ENCODE results near the gene KLHDC4. TPM values are rescaled to one million over a fixed set of nuclear protein-coding genes. Genes with fewer than 3 reads are reported as not detected.

The KLHDC4 gene
- total RNA-seq, 1 experiment from 2014 or later, result 76.2 TPM

GRCh38 chr16:87712184-87712762 is 53.5 kb downstream of the KLHDC4 start:
- H3K27me3 Mint-ChIP-seq (ENCODE audit: low read depth), result no peaks in the 10 kb centered on the region; the same call in none of the 2 replicates
- no peak overlapping the region for H3K4me3 Mint-ChIP-seq
- WGBS (ENCODE audit: extremely low coverage, insufficient read length, low lambda C conversion rate), result no CpG with 5 or more reads among the region's 14 CpGs
- Histone ChIP-seq H4K91ac (ENCODE audit: insufficient read length, low read depth, low read length) (no peak overlapping the region), H2BK12ac (ENCODE audit: insufficient read length, low read depth, low read length) (no peak overlapping the region), H3K79me1 (ENCODE audit: insufficient read depth, low read depth, low read length, poor library complexity, severe bottlenecking) (no peaks in the 10 kb centered on the region), H4K20me1 (ENCODE audit: control insufficient read depth, insufficient read depth, insufficient read length) (no peaks in the 10 kb centered on the region), H2BK15ac (ENCODE audit: low read depth, low read length) (no peak overlapping the region), H3K9ac (ENCODE audit: extremely low read depth, insufficient read length, low read length) (no peak overlapping the region), H3K4me1 (ENCODE audit: insufficient read depth, low read length) (no peaks in the 10 kb centered on the region), H3T11ph (ENCODE audit: low read length) (no peak overlapping the region), H3K4ac (ENCODE audit: low read depth, low read length) (no peak overlapping the region), H2BK20ac (ENCODE audit: low read depth, low read length, poor library complexity, severe bottlenecking) (no peak overlapping the region), H3K14ac (ENCODE audit: insufficient read depth, low read length) (no peak overlapping the region), H3K27ac (ENCODE audit: insufficient read length, low read depth, low read length) (no peak overlapping the region), H3K4me2 (ENCODE audit: insufficient read depth, insufficient read length, low read length) (no peak overlapping the region), H3K56ac (ENCODE audit: insufficient read length, low read depth, low read length) (no peak overlapping the region), H2BK5ac (ENCODE audit: insufficient read length, low read length) (no peak overlapping the region), H4K8ac (replicated peaks; ENCODE audit: insufficient read length, low read depth, low read length) (no peak overlapping the region), H2BK120ac (ENCODE audit: low read depth, low read length, poor library complexity, severe bottlenecking) (no peak overlapping the region), H3K27me3 (ENCODE audit: insufficient read depth, low read length) (no peaks in the 10 kb centered on the region), H3K18ac (ENCODE audit: insufficient read length, low read depth, low read length) (no peak overlapping the region), H3K23me2 (ENCODE audit: insufficient read length, low read depth, low read length, poor library complexity, severe bottlenecking) (no peaks in the 10 kb centered on the region), H3K23ac (ENCODE audit: insufficient read length, low read depth, low read length) (no peak overlapping the region), H3K9me3 (ENCODE audit: control insufficient read depth, low read depth, low read length) (no peaks in the 10 kb centered on the region), H2AFZ (ENCODE audit: low read length) (no peak overlapping the region), H3K79me2 (ENCODE audit: insufficient read depth, low read length) (no peaks in the 10 kb centered on the region), H4K5ac (ENCODE audit: insufficient read length, low read depth, low read length) (no peak overlapping the region), H2AK5ac (ENCODE audit: insufficient read length, low read length) (no peak overlapping the region)
- H3K27ac Mint-ChIP-seq, result no peak overlapping the region
- H3K36me3 Mint-ChIP-seq (ENCODE audit: insufficient read depth in 1 of 3, low read depth in 3 of 3), result peaks cover 18 to 62% (median 49%) of the 10 kb centered on the region in 3 experiments; a peak in 6 of 7 replicates
- no peak for TF ChIP-seq CTCF (conservative IDR thresholded peaks at IDR 0.05)
- DNase-seq, result no peak
- no peaks in the 10 kb centered on the region for H3K9me3 Mint-ChIP-seq
- H3K4me1 Mint-ChIP-seq, result no peaks in the 10 kb centered on the region

All from H9 (cell line).